H54 (cell line): ENCODE measurements around the gene MAPK1IP1L.
"Not testable (repeated sequence)": the region's sequence is repeated elsewhere in the genome, so short reads cannot be mapped to it uniquely, and the experiment has no call there.

Experiments
- DNase-seq: peaks from one replicate; pipeline ENCODE4 v3.0.0; 2011; ENCODE audit warnings: low spot score, mixed read lengths; ENCODE audit not compliant: insufficient read length
- FAIRE-seq: peaks from 3 replicates; lab custom pipeline; 2011; peaks lifted over from hg19 to GRCh38; lab: Jason Lieb, UNC
- POLR2A ChIP-seq: IDR thresholded peaks from 2 replicates; pipeline ENCODE4 v1.6.1; 2011; ENCODE audit warnings: low read depth, mild to moderate bottlenecking, low read length

Gene MAPK1IP1L

DNA sequence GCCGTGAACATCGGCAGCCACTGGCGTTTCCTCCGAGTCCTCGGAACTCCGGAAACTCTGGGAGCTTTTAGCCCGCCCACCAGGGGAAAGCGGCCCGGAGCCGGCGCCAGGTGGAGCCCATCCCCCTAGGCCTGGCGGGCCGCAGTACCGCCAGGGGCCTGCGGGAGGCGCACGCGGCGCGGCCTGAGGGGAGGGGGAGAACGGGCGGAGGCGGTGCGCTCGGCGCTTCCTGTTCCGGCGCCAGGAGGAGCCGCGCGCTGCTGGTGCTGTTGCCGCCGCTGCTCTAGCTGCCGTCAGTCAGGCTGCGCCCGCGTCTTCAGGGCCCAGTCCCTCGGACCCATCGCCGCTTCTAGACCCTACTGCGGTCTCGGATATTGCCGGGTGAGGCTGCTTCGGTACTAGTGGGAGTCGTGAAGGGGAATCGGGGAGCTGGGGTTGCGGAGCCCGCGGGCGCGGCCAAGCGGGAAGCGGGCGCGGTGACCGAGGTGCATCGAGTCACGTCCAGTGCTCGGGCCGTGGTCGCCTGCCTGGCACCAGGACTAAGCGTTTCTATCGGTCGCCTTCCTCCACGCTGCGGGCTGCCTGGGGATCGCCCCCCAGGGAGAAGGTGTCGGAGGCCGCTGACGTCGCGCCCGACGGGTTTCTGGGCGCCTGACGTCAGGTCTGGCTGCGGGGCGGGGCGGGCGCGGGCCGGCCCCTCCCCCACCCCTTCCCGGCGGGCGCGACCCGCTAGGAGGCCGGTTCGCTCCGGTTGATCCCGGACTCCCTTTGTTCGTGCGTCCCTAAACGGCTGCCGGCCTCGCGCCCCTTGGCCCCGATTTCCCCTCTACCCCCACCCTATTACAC is at the start of gene MAPK1IP1L:
Gene MAPK1IP1L, plus strand, starts transcription at position 225 of the 846 bp plus-strand sequence. CDS start 10,037 bp downstream, outside the sequence.
- DNase-seq = peak; percentile 66
- peak; percentile 89 for FAIRE-seq
- TF ChIP-seq POLR2A = peak; percentile 84

DNA sequence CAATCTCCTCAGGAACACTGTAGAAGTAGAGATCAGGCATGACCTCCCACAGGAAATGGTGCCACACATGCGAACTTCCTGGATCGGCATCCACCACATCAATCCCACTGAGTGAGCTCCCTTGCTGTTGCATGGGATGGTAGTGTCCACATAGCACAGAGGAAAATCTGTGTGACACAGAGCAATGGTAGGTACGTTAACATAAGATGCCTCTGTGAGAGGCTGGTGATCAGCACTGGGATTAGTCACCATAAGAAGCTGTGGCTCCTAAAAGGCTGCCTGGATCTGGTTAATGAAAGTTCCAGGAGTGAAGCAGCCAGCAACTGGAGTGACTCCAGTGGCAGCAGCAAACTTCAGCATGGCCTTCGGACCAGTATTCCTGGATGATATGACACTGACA is 46.4 kb upstream of the MAPK1IP1L start:
- no peak for DNase-seq
- TF ChIP-seq POLR2A = no peak
- FAIRE-seq = no peak

DNA sequence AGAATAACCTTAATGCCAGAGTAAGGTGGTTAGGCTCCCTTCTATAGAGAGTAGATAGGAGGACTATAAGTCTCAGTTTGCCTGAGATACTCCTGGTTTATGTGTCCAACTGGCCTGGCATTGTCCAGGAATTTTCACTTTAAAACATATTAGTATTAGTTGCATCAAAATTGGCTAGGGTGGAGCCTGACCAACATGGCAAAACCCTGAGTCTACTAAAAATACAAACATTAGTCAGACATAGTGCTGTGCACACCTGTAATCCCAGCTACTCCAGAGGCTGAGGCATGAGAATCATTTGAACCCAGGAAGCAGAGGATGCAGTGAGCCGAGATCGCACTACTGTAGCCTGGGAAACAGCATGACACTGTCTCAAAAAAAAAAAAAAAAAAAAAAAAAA is 36.4 kb upstream of the MAPK1IP1L start:
- FAIRE-seq = no peak

DNA sequence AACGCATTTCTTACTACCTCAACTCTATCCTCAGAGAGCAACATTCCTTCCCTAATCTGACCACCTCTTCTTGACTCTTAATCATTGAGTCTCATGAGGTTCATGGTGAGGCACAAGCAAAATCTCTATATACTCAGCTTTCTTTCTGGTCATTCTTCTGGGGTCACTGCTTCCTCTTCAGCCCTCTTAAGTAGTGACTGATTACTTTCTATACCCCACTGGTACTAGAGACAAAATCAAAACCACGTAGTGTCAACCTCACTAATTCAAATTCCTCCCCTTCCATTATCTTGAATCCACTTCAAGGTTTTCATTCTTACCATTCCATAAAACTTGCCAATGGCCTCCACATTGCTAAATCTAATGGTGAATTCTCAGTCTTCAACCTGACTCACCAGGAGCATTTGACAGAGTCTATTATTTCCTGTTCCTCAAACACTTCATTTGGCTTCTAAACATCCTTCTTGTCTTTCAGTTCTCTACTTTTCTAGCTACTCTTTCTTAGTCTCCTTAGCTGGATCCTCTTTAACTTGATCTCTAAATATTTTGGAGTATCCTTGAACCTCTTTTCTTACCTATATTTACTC is 31.4 kb upstream of the MAPK1IP1L start:
- no peak for TF ChIP-seq POLR2A
- no peak for DNase-seq
- no peak for FAIRE-seq

More for the DNA sequence above, 36.4 kb upstream of the MAPK1IP1L start:
- no peak for TF ChIP-seq POLR2A
- DNase-seq = no peak

DNA sequence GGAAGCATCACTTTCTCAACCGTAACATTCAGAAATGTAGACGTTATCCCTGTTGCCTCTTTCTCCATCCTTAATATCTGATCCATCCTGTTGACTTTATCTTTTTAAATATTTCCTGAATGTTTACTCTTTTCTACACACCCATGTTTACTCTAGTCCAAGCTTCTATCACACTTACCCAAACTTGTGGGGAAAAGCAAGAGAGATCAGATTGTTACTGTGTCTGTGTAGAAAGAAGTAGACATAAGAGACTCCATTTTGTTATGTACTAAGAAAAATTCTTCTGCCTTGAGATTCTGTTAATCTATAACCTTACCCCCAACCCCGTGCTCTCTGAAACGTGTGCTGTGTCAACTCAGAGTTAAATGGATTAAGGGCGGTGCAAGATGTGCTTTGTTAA is 27.1 kb upstream of the MAPK1IP1L start:
- DNase-seq, FAIRE-seq: not testable (repeated sequence)

DNA sequence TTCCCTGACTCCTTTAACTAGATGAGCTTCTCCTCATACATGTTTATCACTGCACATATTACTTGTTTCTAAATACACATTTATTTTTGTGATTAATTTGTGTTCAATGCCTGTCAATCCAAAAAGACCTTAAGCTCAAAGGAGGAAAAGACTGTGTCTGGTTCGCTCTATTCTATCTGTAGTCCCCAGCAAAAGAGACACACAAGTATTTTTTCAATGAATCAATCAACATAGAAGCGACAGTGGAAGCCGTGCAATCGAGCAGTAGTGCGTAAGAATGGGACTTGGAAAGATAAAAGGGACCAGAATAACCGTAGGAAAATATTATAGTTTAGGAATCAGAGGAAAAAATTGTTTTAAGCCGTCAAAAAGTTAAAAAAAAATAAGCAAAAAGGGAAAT is 25.5 kb upstream of the MAPK1IP1L start:
- DNase-seq = no peak
- no peak for FAIRE-seq
- TF ChIP-seq POLR2A = no peak

GRCh38 chr14:55026441-55026792 is 25.0 kb upstream of the MAPK1IP1L start:
- TF ChIP-seq POLR2A = no peak
- FAIRE-seq (no peak), DNase-seq (no peak)

- TF ChIP-seq POLR2A = peak; percentile 76
- peak; percentile 64 for FAIRE-seq
- DNase-seq = peak; percentile 81
These were observed 24.5 kb upstream of the MAPK1IP1L start, which contains the start of the genes SOCS4 and WDHD1 for GRCh38 chr14:55026793-55027561. SOCS4 (plus strand) TSS chr14:55027236; CDS start chr14:55043042, 15,806 bp downstream. WDHD1 (minus strand) TSS chr14:55027099; CDS start chr14:55026787, 312 bp downstream.

DNA sequence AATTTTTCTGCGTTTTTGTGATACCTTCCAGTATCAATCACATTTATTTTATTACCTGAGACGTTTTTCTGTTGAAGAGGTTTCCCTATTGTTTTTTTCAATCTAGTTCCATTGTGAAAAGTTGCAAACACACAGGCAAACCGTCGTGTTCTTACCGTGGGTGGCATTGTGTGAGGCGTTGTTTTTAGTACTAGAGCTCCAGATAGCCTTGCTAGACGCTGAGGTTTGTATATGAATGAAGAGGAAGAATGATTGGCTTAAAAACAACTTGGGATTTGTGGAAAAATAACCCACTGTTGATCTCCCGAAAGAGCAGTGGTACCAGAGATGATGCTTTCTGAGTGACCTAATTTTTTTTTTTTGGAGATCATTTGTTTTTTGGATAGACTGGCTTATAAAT is 23.4 kb upstream of the MAPK1IP1L start:
- TF ChIP-seq POLR2A = no peak
- DNase-seq (no peak), FAIRE-seq (peak; percentile 11)

GRCh38 chr14:55028476-55028875 is 23.0 kb upstream of the MAPK1IP1L start:
- TF ChIP-seq POLR2A = no peak
- FAIRE-seq (no peak), DNase-seq (no peak)

- FAIRE-seq (no peak), DNase-seq (no peak)
- no peak for TF ChIP-seq POLR2A
These were observed 20.3 kb upstream of the MAPK1IP1L start for GRCh38 chr14:55031190-55031589.

DNA sequence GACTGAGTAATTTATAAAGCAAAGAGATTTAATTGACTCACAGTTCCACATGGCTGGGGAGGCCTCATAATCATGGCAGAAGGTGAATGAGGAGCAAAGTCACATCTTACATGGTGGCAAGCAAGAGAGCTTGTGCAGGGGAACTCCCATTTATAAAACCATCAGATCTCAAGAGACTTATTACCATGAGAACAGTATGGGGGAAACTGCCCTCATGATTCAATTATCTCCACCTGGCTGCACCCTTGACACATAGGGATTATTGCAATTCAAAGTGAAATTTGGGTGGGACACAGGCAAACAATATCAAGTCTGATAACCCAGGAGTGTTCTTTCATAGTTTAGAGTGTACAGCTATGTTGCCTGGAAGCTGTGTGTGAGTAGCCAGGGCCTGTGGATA is 13.5 kb upstream of the MAPK1IP1L start:
- DNase-seq, FAIRE-seq: not testable (repeated sequence)

GRCh38 chr14:55038708-55039107 is 12.7 kb upstream of the MAPK1IP1L start:
- FAIRE-seq (no peak), DNase-seq (no peak)
- no peak for TF ChIP-seq POLR2A

DNA sequence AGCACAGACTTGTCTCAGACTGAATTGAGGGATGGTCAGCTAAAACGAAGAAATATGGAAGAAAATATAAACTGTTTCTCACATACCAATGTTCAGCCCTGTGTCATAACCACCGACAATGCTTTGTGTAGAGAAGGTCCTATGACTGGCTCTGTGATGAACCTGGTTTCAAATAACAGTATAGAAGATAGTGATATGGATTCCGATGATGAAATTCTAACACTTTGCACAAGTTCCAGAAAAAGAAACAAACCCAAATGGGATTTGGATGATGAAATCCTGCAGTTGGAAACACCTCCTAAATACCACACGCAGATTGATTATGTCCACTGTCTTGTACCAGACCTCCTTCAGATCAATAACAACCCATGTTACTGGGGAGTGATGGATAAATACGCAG is 7.9 kb upstream of the MAPK1IP1L start:
- TF ChIP-seq POLR2A = no peak
- DNase-seq = no peak
- FAIRE-seq = no peak
